NCI-H146 treated with DMSO at 0.1 percent for 48 hours (cell line): ENCODE data around the gene CPEB2.

Experiments
- DNase-seq: peaks from one replicate; lab custom pipeline; 2025; ENCODE audit not compliant: unreplicated experiment; lab: John Stamatoyannopoulos, UW

Gene CPEB2

GRCh38 chr4:15010038-15010585 lies 7.8 kb downstream of the CPEB2 start:
- DNase-seq, result no peak

- DNase-seq, result no peak
Measured at GRCh38 chr4:15011166-15011565, 8.9 kb downstream of the CPEB2 start.

GRCh38 chr4:15012017-15012788 lies 9.9 kb downstream of the CPEB2 start:
- no peak for DNase-seq

GRCh38 chr4:15013585-15013984 lies 11.3 kb downstream of the CPEB2 start:
- DNase-seq, result no peak

- DNase-seq, result no peak
Measured at GRCh38 chr4:15015170-15015569, 12.9 kb downstream of the CPEB2 start.

- no peak for DNase-seq
Measured at GRCh38 chr4:15018361-15018760, 16.1 kb downstream of the CPEB2 start.

- no peak for DNase-seq
Measured at GRCh38 chr4:15020502-15021286, 18.4 kb downstream of the CPEB2 start.

- no peak for DNase-seq
Measured at GRCh38 chr4:15021311-15021710, 19.0 kb downstream of the CPEB2 start.

- no peak for DNase-seq
Measured at GRCh38 chr4:15021946-15022345, 19.7 kb downstream of the CPEB2 start.

GRCh38 chr4:15024386-15024785 lies 22.1 kb downstream of the CPEB2 start:
- DNase-seq, result no peak

GRCh38 chr4:15025693-15026092 lies 23.4 kb downstream of the CPEB2 start:
- no peak for DNase-seq

- DNase-seq, result no peak
Measured at GRCh38 chr4:15027921-15028435, 25.7 kb downstream of the CPEB2 start.

GRCh38 chr4:15031197-15031596 lies 28.9 kb downstream of the CPEB2 start:
- no peak for DNase-seq

- DNase-seq, result no peak
Measured at GRCh38 chr4:15031993-15032675, 29.9 kb downstream of the CPEB2 start.

- DNase-seq, result no peak
Measured at GRCh38 chr4:15034071-15034764, 31.9 kb downstream of the CPEB2 start.

GRCh38 chr4:15035159-15035558 lies 32.9 kb downstream of the CPEB2 start:
- DNase-seq, result no peak

GRCh38 chr4:15037923-15038541 lies 35.8 kb downstream of the CPEB2 start:
- no peak for DNase-seq

GRCh38 chr4:15040916-15041463 lies 38.7 kb downstream of the CPEB2 start:
- no peak for DNase-seq

- no peak for DNase-seq
Measured at GRCh38 chr4:15042529-15043167, 40.4 kb downstream of the CPEB2 start.
